ENCODE measurements around the gene SLFN12L. TPM values are rescaled to one million over a fixed set of nuclear protein-coding genes. Genes with fewer than 3 reads are reported as not detected.
A peak's percentile ranks its signal among the peaks of the same experiment; 100 is the strongest.

SLFN12L gene
- total RNA-seq, 1 experiment from 2014 or later, result not detected

DNA sequence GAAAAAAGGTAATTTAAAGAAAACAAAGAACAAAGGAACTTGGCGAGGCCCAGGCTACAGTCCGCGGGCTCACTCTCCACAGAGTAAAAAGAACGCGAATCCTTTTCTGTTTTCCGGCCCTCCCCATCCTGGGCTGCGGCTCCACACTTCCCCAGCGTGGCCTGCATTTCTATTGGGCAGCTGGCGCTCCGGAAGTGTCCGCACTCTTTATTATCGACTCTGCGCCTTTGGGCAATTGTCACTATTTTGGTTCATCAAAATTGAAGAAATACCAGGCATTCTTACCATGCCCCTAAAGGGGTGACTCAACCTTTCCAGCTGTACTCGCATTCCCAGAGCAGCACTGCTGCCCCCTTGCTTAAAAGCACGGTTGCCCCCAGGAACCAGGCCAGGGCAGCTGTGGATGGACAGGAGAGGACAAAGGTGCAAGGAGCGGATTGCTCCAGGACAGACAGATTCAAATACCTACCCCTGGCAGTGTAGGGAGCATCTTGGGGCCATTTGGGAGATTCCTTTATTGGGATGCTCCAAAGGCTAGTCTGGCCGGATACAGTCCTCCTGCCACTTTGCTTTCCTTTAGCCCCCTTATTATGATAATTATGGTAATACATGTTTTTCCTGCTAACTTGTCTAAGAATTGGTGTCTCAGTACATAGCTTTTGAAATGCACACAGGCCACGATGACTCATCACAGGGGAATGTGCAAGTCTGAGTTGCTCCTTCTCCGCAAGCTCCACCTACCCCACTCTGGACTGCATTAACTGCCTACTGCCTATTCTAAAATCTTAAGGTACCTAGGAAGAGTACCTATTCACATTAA is 104.2 kb downstream of the SLFN12L start:
- Histone ChIP-seq H3F3A (ENCODE audit: low read length, unreplicated experiment) (no peaks in the 10 kb centered on the region), H3K27me3 (ENCODE audit: low read length) (no peaks in the 10 kb centered on the region), H3K4me3 (ENCODE audit: low read length) (no peak overlapping the region), H3K9me2 (replicated peaks; ENCODE audit: low read length) (no peaks in the 10 kb centered on the region), H3K27ac (ENCODE audit: low read length) (no peak overlapping the region), H3K79me2 (ENCODE audit: low read length) (no peaks in the 10 kb centered on the region), H3K4me2 (ENCODE audit: low read length) (peak overlapping the region; percentile 37; the same call in 1 of the 2 replicates), H2AFZ (ENCODE audit: low read length) (no peak overlapping the region), H3K4me1 (ENCODE audit: insufficient read depth, low read length) (peaks cover 11% of the 10 kb centered on the region), H3K36me3 (ENCODE audit: low read depth, low read length) (no peaks in the 10 kb centered on the region), H3K9me3 (ENCODE audit: low read length) (no peaks in the 10 kb centered on the region), H4K20me1 (ENCODE audit: low read length) (no peaks in the 10 kb centered on the region), H3K9ac (ENCODE audit: low read length) (no peak overlapping the region)
- intact Hi-C loops (cut with micrococcal nuclease), result no loop called here
- TF ChIP-seq EZH2 (IDR thresholded peaks at IDR 0.05; ENCODE audit: low read length, unreplicated experiment) (no peak), EZH2phosphoT487 (IDR thresholded peaks at IDR 0.05; ENCODE audit: borderline replicate concordance, low read length) (no peak)
- TF ChIP-seq, protein P1, sequence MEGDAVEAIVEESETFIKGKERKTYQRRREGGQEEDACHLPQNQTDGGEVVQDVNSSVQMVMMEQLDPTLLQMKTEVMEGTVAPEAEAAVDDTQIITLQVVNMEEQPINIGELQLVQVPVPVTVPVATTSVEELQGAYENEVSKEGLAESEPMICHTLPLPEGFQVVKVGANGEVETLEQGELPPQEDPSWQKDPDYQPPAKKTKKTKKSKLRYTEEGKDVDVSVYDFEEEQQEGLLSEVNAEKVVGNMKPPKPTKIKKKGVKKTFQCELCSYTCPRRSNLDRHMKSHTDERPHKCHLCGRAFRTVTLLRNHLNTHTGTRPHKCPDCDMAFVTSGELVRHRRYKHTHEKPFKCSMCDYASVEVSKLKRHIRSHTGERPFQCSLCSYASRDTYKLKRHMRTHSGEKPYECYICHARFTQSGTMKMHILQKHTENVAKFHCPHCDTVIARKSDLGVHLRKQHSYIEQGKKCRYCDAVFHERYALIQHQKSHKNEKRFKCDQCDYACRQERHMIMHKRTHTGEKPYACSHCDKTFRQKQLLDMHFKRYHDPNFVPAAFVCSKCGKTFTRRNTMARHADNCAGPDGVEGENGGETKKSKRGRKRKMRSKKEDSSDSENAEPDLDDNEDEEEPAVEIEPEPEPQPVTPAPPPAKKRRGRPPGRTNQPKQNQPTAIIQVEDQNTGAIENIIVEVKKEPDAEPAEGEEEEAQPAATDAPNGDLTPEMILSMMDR (conservative IDR thresholded peaks at IDR 0.05; ENCODE audit: low read depth, low read length), result no peak
- BruUV-seq (replicated peaks), result no TSS peak
- peak; percentile 100 for ATAC-seq
- peak; percentile 88 for DNase-seq
- POLR2A ChIA-PET (ENCODE audit: unreplicated experiment), result interaction anchor here (0.7 kb wide), 1 partner anchor 358 kb away, joined by 3 read pairs; no protein-coding TSS in a partner anchor
- CTCF ChIA-PET, result interaction anchor here (0.5 kb wide), 1 partner anchor 106 kb away, joined by 6 read pairs; no protein-coding TSS in a partner anchor

DNA sequence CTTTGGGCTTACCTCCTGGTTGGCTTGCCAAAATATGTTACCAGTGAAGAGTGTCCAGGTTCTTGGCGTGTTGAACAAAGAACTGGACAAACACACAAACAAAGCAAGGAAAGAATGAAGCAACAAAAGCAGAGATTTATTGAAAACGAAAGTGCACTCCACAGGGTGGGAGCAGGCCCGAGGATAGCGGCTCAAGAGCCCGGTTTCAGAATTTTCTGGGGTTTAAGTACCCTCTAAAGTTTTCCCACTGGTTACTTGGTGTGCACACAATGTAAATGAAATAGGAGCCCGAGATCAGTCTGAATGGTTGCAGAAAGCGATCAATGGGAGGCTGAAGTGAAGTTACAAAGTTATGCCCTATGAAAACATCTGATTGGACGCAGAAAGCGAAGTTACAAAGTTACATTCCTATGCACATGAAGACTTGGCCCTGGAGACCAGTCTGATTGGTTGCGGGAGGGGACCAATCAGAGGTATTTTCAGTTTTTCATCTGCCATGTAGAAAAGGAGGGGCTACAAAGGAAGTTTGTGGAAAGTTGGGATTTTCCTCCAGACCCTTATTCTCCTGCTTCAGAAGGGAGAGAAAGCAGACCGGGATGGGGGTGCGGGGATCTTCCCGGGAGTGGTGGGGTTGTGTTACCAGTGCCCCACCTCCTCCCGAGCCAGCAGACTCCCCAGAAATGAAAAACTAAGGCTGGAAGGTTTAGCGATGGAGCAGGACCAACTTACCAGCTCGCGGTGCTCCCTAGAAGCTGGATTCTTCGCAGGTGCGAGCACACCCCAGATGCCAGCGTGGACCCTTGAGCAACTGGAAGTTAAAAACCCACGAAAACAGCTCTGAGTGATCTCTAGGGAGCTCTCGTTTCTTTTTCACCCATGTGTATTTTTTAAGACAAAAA is 105.1 kb downstream of the SLFN12L start, which contains the start of gene SLFN12:
TSS of gene SLFN12 (minus strand) at position 325 of the 899 bp plus-strand sequence. CDS start 9,472 bp downstream, outside the sequence.
- ChIA-PET POLR2A (ENCODE audit: unreplicated experiment) (no interaction called here), CTCF (no interaction called here)
- H2AFZ ChIP-seq (ENCODE audit: low read length), result no peak within 1 kb of the TSS
- no TSS peak for BruUV-seq (replicated peaks)
- DNase-seq, result no peak
- H3K4me1 ChIP-seq (ENCODE audit: insufficient read depth, low read length), result peaks cover 11% of the 10 kb centered on the region
- no peaks in the 10 kb centered on the region for H3K36me3 ChIP-seq (ENCODE audit: low read depth, low read length)
- no peaks in the 10 kb centered on the region for H3K79me2 ChIP-seq (ENCODE audit: low read length)
- H4K20me1 ChIP-seq (ENCODE audit: low read length), result no peaks in the 10 kb centered on the region
- H3K27me3 ChIP-seq (ENCODE audit: low read length), result no peaks in the 10 kb centered on the region
- peak within 1 kb of the TSS; percentile 21; the same call in 1 of the 2 replicates for H3K4me2 ChIP-seq (ENCODE audit: low read length)
- no peak for TF ChIP-seq EZH2 (IDR thresholded peaks at IDR 0.05; ENCODE audit: low read length, unreplicated experiment)
- TF ChIP-seq EZH2phosphoT487 (IDR thresholded peaks at IDR 0.05; ENCODE audit: borderline replicate concordance, low read length), result no peak
- TF ChIP-seq, protein P1 (conservative IDR thresholded peaks at IDR 0.05; ENCODE audit: low read depth, low read length), result no peak
- H3K4me3 ChIP-seq (ENCODE audit: low read length), result no peak within 1 kb of the TSS
- no peak within 1 kb of the TSS for H3K27ac ChIP-seq (ENCODE audit: low read length)
- ATAC-seq, result no peak
- intact Hi-C loops (cut with micrococcal nuclease), result no loop called here
- H3K9me3 ChIP-seq (ENCODE audit: low read length), result no peaks in the 10 kb centered on the region
- no peak within 1 kb of the TSS for H3K9ac ChIP-seq (ENCODE audit: low read length)
- no peaks in the 10 kb centered on the region for H3K9me2 ChIP-seq (replicated peaks; ENCODE audit: low read length)
- H3F3A ChIP-seq (ENCODE audit: low read length, unreplicated experiment), result no peaks in the 10 kb centered on the region
